PFSK-1 (cell line): Measurements from ENCODE around the gene TMEM97.

ENCODE experiments used
- REST ChIP-seq, 2 experiments: IDR thresholded peaks; 2 replicates each; pipeline versions ENCODE4 v1.6.1 to v1.8.0; 2011 to 2012; ENCODE audit warnings: low read depth in 2 of 2, low read length in 2 of 2, control low read depth in 1 of 2, inconsistent platforms in 1 of 2, mild to moderate bottlenecking in 1 of 2, moderate library complexity in 1 of 2; ENCODE audit not compliant: insufficient read depth in 1 of 2
- TAF1 ChIP-seq: IDR thresholded peaks from 2 replicates; pipeline ENCODE4 v1.6.1; 2012; ENCODE audit warnings: low read length, control low read depth, borderline replicate concordance; ENCODE audit not compliant: insufficient read depth

- TF ChIP-seq TAF1 (no peak), REST (IDR thresholded peaks at IDR 0.05; ENCODE audit: insufficient read depth in 1 of 2, low read depth in 2 of 2, low read length in 2 of 2) (no peak; a peak in 1 of 4 replicates)
Measured at GRCh38 chr17:28372945-28373274, 53.9 kb downstream of the TMEM97 start.
